SK-N-SH (cell line): ENCODE data around the gene RRP8. TPM values are rescaled to one million over a fixed set of nuclear protein-coding genes. Genes with fewer than 3 reads are reported as not detected.

Experiments
- CTCF ChIA-PET: fragments of 300-600, 350-600 bp; formaldehyde crosslinking; extraction: SDS; loops from one replicate; lab custom pipeline; 2021; lab: Yijun Ruan, JAX
- POLR2A ChIA-PET: fragments of 350-600 bp; sonication (Branson Sonifier 250); formaldehyde crosslinking; extraction: SDS; loops from one replicate; lab custom pipeline; 2020; ENCODE audit warnings: antibody characterized with exemption, inconsistent platforms; lab: Yijun Ruan, JAX
- DNase-seq: peaks from one replicate; pipeline ENCODE4 v3.0.0; 2012
- H2AFZ ChIP-seq: fragments of 200-600 bp; sonication (generic); 2 replicates; pipeline ENCODE4 v1.8.1; 2016; ENCODE audit warnings: antibody characterized with exemption, mild to moderate bottlenecking, low read depth
- H3F3A ChIP-seq: fragments of 200-600 bp; sonication (generic); replicated peaks from 2 replicates; pipeline ENCODE3; 2016; ENCODE audit warnings: antibody characterized with exemption, mild to moderate bottlenecking; ENCODE audit not compliant: insufficient read depth
- H3K27ac ChIP-seq, 2 experiments: fragments of 200-500 bp in 1 of 2; fragments of 200-600 bp in 1 of 2; sonication (Bioruptor generic) in 1 of 2; sonication (generic), shearing (Covaris generic) in 1 of 2; 2 replicates each; pipeline versions ENCODE4 v1.5.1 to v1.6.1; 2014 to 2016; ENCODE audit warnings: low read depth in 2 of 2, inconsistent platforms in 1 of 2, low read length in 1 of 2, mild to moderate bottlenecking in 1 of 2, mixed read lengths in 1 of 2
- H3K27me3 ChIP-seq: fragments of 200-600 bp; sonication (generic), shearing (Covaris generic); 2 replicates; pipeline ENCODE4 v1.6.1; 2016; ENCODE audit warnings: mixed run types; ENCODE audit not compliant: insufficient read depth
- H3K36me3 ChIP-seq, 2 experiments: fragments of 200-500 bp in 1 of 2; fragments of 200-600 bp in 1 of 2; sonication (Bioruptor generic) in 1 of 2; sonication (generic) in 1 of 2; replicated peaks in 1 of 2; 2 replicates each; pipeline versions ENCODE3 to v1.5.1; 2014 to 2016; ENCODE audit warnings: low read length in 1 of 2, mild to moderate bottlenecking in 1 of 2; ENCODE audit not compliant: insufficient read depth in 2 of 2, control insufficient read depth in 1 of 2
- H3K4me1 ChIP-seq, 2 experiments: fragments of 200-500 bp in 1 of 2; fragments of 200-600 bp in 1 of 2; sonication (Bioruptor generic) in 1 of 2; sonication (generic), shearing (Covaris generic) in 1 of 2; 2 replicates each; pipeline versions ENCODE4 v1.5.1 to v1.6.1; 2014 to 2016; ENCODE audit warnings: low read depth in 1 of 2, low read length in 1 of 2, mixed run types in 1 of 2; ENCODE audit not compliant: insufficient read depth in 2 of 2, control insufficient read depth in 1 of 2
- H3K4me2 ChIP-seq: fragments of 200-600 bp; sonication (generic), shearing (Covaris generic); 2 replicates; pipeline ENCODE4 v1.6.1; 2017; ENCODE audit warnings: mixed run types
- H3K4me3 ChIP-seq, 2 experiments: fragments of 200-500 bp in 1 of 2; fragments of 200-600 bp in 1 of 2; sonication (Bioruptor generic) in 1 of 2; sonication (generic), shearing (Covaris generic) in 1 of 2; 2 replicates each; pipeline versions ENCODE4 v1.5.1 to v1.8.1; 2014 to 2016; ENCODE audit warnings: low read depth in 2 of 2, inconsistent platforms in 1 of 2, low read length in 1 of 2, mild to moderate bottlenecking in 1 of 2, mixed read lengths in 1 of 2, moderate library complexity in 1 of 2
- H3K79me2 ChIP-seq: fragments of 200-600 bp; sonication (generic); 2 replicates; pipeline ENCODE4 v1.8.1; 2017; ENCODE audit warnings: mild to moderate bottlenecking; ENCODE audit not compliant: insufficient read depth
- H3K9ac ChIP-seq: fragments of 200-600 bp; sonication (generic); 2 replicates; pipeline ENCODE4 v1.6.1; 2017; ENCODE audit warnings: mixed run types
- H3K9me2 ChIP-seq: fragments of 200-600 bp; sonication (generic); 2 replicates; pipeline ENCODE4 v1.6.1; 2017; ENCODE audit warnings: mixed run types
- H3K9me3 ChIP-seq: fragments of 200-600 bp; sonication (generic); 2 replicates; pipeline ENCODE4 v1.6.1; 2017; ENCODE audit warnings: mixed run types, mild to moderate bottlenecking, moderate library complexity
- H4K20me1 ChIP-seq: fragments of 200-600 bp; sonication (generic); 2 replicates; pipeline ENCODE4 v1.6.1; 2017; ENCODE audit warnings: mild to moderate bottlenecking, mixed run types; ENCODE audit not compliant: insufficient read depth
- CTCF ChIP-seq: fragments of 200-600 bp; sonication (generic); IDR thresholded peaks from 2 replicates; pipeline ENCODE4 v1.6.1; 2017; ENCODE audit warnings: antibody characterized with exemption, mild to moderate bottlenecking, moderate library complexity
- FOXJ3 ChIP-seq: sonication (generic); formaldehyde crosslinking; IDR thresholded peaks from 2 replicates; pipeline ENCODE4 v1.5.1; 2020; ENCODE audit warnings: mild to moderate bottlenecking, missing genetic modification reagents
- FOXM1 ChIP-seq: IDR thresholded peaks from 2 replicates; pipeline ENCODE4 v1.4.0; 2012; ENCODE audit warnings: low read depth, mild to moderate bottlenecking
- GATA2 ChIP-seq: sonication (generic); formaldehyde crosslinking; IDR thresholded peaks from 2 replicates; pipeline ENCODE4 v1.5.0; 2020; ENCODE audit warnings: mild to moderate bottlenecking, missing genetic modification reagents
- JUND ChIP-seq: IDR thresholded peaks from 2 replicates; pipeline ENCODE4 v1.4.0; 2012
- MEF2A ChIP-seq: IDR thresholded peaks from 2 replicates; pipeline ENCODE4 v1.4.0; 2012; ENCODE audit warnings: low read depth, borderline replicate concordance
- MXI1 ChIP-seq: IDR thresholded peaks from 2 replicates; pipeline ENCODE4 v1.6.1; 2012; ENCODE audit warnings: mild to moderate bottlenecking, low read depth, low read length, improper control_type of control experiment
- RCOR1 ChIP-seq: fragments of 150-350 bp; IDR thresholded peaks from 2 replicates; pipeline ENCODE4 v1.6.1; 2017; ENCODE audit warnings: antibody characterized with exemption, low read length
- REST ChIP-seq: IDR thresholded peaks from 2 replicates; pipeline ENCODE4 v1.6.1; 2012; ENCODE audit warnings: mild to moderate bottlenecking, low read depth, low read length, moderate library complexity
- RFX5 ChIP-seq: IDR thresholded peaks from 2 replicates; pipeline ENCODE4 v1.6.1; 2012; ENCODE audit warnings: mild to moderate bottlenecking, improper control_type of control experiment, low read length
- SIN3A ChIP-seq: IDR thresholded peaks from 2 replicates; pipeline ENCODE4 v1.6.1; 2012; ENCODE audit warnings: low read depth, mild to moderate bottlenecking, low read length, moderate library complexity, borderline replicate concordance
- TAF1 ChIP-seq: IDR thresholded peaks from 2 replicates; pipeline ENCODE4 v1.6.1; 2012; ENCODE audit warnings: low read depth, mild to moderate bottlenecking, low read length, moderate library complexity, borderline replicate concordance
- TCF12 ChIP-seq: IDR thresholded peaks from 2 replicates; pipeline ENCODE4 v1.4.0; 2012
- WGBS: methylation state at CpG from one replicate; pipeline ENCODE4 v1.1.6; 2017; ENCODE audit warnings: low lambda C conversion rate; 5-methylcytosine and 5-hydroxymethylcytosine counted together
- polyA plus RNA-seq, 3 experiments: library from polyadenylated mRNA; depleted of rRNA; stranded (reverse); fragments of >200 nt; gene quantifications; 2 replicates each; pipeline ENCODE4 v1.2.3, GENCODE V29; 2012

Gene RRP8
- polyA plus RNA-seq, 1 of the 3 experiments (the other 2 are of a cell fraction) = 7.8 TPM

GRCh38 chr11:6616596-6617250 lies 13.3 kb upstream of the RRP8 start:
- no peaks in the 10 kb centered on the region for H4K20me1 ChIP-seq
- no peak overlapping the region for H2AFZ ChIP-seq
- H3F3A ChIP-seq = peaks cover 25% of the 10 kb centered on the region
- no peak overlapping the region for H3K9ac ChIP-seq
- no peaks in the 10 kb centered on the region for H3K27me3 ChIP-seq
- ChIA-PET CTCF (no interaction called here), POLR2A (no interaction called here)
- TF ChIP-seq CTCF = no peak
- no peak for TF ChIP-seq RFX5
- TF ChIP-seq REST = no peak
- no peak for TF ChIP-seq MXI1
- TF ChIP-seq RCOR1 = no peak
- no peak for TF ChIP-seq SIN3A
- no peak for TF ChIP-seq TCF12
- no peak for TF ChIP-seq MEF2A
- no peak for TF ChIP-seq TAF1
- no peak for TF ChIP-seq GATA2
- TF ChIP-seq FOXJ3 (CRISPR knock-in tag) = no peak
- no peak for TF ChIP-seq FOXM1
- TF ChIP-seq JUND = no peak
- no peak for DNase-seq
- H3K9me2 ChIP-seq = no peaks in the 10 kb centered on the region
- H3K4me1 ChIP-seq = peaks cover 7 to 19% of the 10 kb centered on the region in 2 experiments; a peak in 3 of 4 replicates
- H3K4me2 ChIP-seq = no peak overlapping the region
- H3K27ac ChIP-seq = no peak overlapping the region
- no peak overlapping the region for H3K4me3 ChIP-seq
- 86% methylated on average over 8 of the region's 14 CpGs for WGBS
- H3K36me3 ChIP-seq = peaks cover 0 to 23% of the 10 kb centered on the region in 2 experiments
- peaks cover 15% of the 10 kb centered on the region; the same call in 1 of the 2 replicates for H3K79me2 ChIP-seq
- no peaks in the 10 kb centered on the region for H3K9me3 ChIP-seq
